Neuron (in vitro differentiated cells): ENCODE results near the gene CTNNA1.

Experiments used
- H2AFZ ChIP-seq: one replicate; pipeline ENCODE4 v1.6.1; 2013; ENCODE audit warnings: low read depth, mild to moderate bottlenecking, inconsistent platforms, low read length, moderate library complexity
- H3K27me3 ChIP-seq: one replicate; pipeline ENCODE4 v1.6.1; 2013; ENCODE audit warnings: low read length; ENCODE audit not compliant: insufficient read depth
- H3K36me3 ChIP-seq: one replicate; pipeline ENCODE4 v1.6.1; 2013; ENCODE audit warnings: low read length; ENCODE audit not compliant: insufficient read depth
- H3K4me1 ChIP-seq: one replicate; pipeline ENCODE4 v1.6.1; 2013; ENCODE audit warnings: low read length; ENCODE audit not compliant: insufficient read depth
- H3K4me3 ChIP-seq: 2 replicates; pipeline ENCODE4 v1.5.1; 2013; ENCODE audit warnings: mild to moderate bottlenecking, low read length, moderate library complexity
- H3K9me3 ChIP-seq: one replicate; pipeline ENCODE4 v1.6.1; 2013; ENCODE audit warnings: low read length

CTNNA1 gene

DNA sequence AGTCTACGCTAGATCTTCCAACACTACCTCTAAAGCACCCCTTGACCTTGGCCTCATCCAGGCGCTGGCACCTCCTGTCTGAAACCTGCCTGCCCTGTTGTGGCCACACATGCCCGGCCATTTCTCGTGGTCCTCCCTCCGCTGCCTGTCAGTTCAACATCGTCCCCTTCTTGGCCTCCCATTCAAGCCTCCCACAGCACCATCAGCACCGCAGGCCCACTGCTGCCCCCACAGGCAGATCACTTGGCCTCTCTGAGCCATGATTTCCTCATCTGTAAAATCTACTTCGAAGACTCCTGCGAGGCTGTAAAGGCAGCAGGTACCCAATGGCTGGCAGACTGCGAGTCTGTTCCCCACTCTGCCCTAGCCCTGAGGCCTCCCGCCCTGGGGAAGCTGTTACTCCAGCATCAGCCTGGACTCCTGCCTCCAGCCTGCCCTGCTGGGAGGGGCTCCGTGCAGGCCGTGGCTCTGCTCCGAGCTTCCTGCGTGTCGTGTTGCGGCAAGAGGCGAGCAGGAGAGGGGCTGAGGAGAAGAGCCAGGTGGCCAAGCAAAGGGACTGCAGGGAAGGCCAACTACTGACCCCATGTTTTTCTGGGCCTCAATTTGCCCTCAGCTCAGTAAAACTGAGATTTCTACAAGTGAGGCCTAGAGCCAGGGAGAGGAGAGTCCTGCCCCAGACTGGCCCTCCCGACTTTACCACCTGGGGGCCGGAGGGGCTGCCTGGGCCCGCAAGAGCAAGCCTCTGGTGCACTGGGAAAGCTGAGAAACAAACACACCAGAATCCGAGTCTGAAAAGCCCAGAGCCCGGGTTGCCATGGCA is 192.4 kb downstream of the CTNNA1 start:
- Histone ChIP-seq H3K27me3 (no peaks in the 10 kb centered on the region), H3K4me3 (peak overlapping the region; percentile 4), H3K9me3 (no peaks in the 10 kb centered on the region), H3K4me1 (peaks cover 53% of the 10 kb centered on the region), H3K36me3 (no peaks in the 10 kb centered on the region), H2AFZ (no peak overlapping the region)

- Histone ChIP-seq H3K9me3 (no peaks in the 10 kb centered on the region), H3K4me1 (peaks cover 53% of the 10 kb centered on the region), H3K27me3 (no peaks in the 10 kb centered on the region), H2AFZ (no peak overlapping the region), H3K36me3 (no peaks in the 10 kb centered on the region), H3K4me3 (no peak overlapping the region)
These were observed 193.0 kb downstream of the CTNNA1 start for GRCh38 chr5:138946241-138946623.

- Histone ChIP-seq H2AFZ (no peak overlapping the region), H3K4me3 (no peak overlapping the region), H3K4me1 (peaks cover 55% of the 10 kb centered on the region), H3K27me3 (no peaks in the 10 kb centered on the region), H3K36me3 (no peaks in the 10 kb centered on the region), H3K9me3 (no peaks in the 10 kb centered on the region)
These were observed 193.8 kb downstream of the CTNNA1 start for GRCh38 chr5:138946831-138947560.

DNA sequence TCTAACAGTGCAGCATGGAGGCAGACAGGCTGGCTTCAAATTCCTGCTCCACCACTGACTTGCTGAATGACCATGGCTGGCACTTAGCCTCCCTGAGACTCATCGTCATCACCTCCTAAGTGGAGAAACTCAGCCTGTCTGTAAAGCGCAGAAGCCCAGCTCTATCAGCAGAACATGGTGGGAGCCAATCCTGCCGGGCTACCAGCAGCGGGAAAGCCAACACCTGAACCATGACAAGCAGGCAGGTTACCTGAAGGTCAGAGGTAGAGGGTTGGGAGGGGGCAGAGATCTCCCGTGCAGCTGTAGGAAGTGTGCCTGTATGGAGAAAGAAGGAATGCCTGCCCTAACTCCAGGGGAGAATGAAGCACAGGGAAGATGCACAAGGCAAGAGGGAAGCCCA is 194.6 kb downstream of the CTNNA1 start:
- H3K4me1 ChIP-seq: peaks cover 62% of the 10 kb centered on the region
- no peaks in the 10 kb centered on the region for H3K9me3 ChIP-seq
- H3K4me3 ChIP-seq: no peak overlapping the region
- no peaks in the 10 kb centered on the region for H3K36me3 ChIP-seq
- H3K27me3 ChIP-seq: no peaks in the 10 kb centered on the region
- H2AFZ ChIP-seq: no peak overlapping the region

DNA sequence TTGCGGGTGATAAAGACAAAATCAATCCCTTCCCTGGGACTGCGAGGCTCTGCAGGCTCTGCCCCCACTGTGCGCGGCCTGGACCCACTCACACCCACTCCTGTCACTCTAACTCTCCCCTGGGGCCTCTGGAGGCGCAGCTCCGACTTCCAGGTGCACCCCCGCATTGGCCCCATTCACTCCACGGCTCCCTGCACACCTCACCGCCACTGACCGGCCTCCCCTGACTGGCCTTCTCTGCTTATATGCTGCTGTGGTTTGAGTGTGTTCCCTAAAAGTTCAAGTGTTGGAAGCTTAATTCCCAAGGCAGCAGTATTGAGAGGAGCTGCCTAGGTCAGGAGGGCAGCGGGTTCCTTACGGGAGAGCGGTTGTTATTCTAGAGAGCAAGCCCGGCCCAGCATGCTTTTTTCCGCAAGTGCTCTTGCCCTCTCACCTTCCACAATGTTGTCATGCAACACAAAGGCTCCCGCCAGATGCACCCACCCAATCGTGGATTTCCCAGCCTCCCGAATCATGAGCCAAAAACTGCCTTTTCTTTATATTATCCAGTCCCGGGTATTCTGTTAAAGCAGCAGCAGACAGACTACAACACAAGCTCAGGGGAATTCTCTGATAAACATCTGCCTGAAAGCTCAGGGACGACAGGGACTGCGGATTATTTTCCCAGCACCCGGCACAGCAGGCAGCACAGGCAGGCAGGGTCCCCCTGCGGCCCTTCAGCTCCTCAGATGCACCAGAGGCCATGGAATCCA is 195.4 kb downstream of the CTNNA1 start:
- H3K9me3 ChIP-seq: no peaks in the 10 kb centered on the region
- peaks cover 68% of the 10 kb centered on the region for H3K4me1 ChIP-seq
- H3K4me3 ChIP-seq: no peak overlapping the region
- H2AFZ ChIP-seq: no peak overlapping the region
- no peaks in the 10 kb centered on the region for H3K27me3 ChIP-seq
- H3K36me3 ChIP-seq: no peaks in the 10 kb centered on the region

DNA sequence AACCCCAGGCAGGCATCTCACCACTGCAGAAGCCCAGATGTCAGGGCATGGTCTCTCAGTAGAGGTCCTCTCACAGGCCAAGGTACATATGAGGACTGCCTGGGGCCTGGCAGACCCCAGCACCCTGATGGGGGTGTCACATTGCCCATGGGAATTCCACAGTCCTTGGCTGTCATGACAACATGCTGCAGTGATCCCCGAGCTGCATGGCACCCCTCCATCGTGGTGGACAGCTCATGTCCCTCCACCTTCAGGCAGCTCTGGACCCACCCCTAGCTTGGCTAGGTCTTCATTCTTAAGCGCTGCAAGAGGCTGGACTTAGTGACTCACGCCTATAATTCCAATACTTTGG is 196.0 kb downstream of the CTNNA1 start:
- H2AFZ ChIP-seq: no peak overlapping the region
- no peaks in the 10 kb centered on the region for H3K36me3 ChIP-seq
- H3K9me3 ChIP-seq: no peaks in the 10 kb centered on the region
- no peaks in the 10 kb centered on the region for H3K27me3 ChIP-seq
- H3K4me3 ChIP-seq: no peak overlapping the region
- peaks cover 70% of the 10 kb centered on the region for H3K4me1 ChIP-seq

DNA sequence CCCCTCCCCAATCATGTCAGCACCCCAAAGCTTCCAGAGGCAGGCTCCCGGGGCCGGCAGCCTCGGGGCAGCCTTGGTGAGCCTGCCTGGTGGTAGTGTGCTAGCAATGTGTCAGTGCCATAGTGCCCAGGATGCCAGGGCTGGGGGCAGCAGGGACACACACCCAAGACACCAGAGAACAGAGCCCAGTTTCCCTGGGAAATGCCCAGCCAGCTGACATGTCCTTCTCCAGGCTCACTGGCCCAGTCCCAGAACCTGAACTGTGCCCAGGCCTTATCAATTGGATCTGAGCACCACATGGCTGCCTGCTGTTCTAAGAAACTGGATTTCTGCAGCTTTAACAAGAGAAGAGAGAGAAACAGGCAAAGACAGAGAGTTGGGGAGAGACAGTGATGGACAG is 196.8 kb downstream of the CTNNA1 start:
- Histone ChIP-seq H3K27me3 (no peaks in the 10 kb centered on the region), H2AFZ (no peak overlapping the region), H3K9me3 (no peaks in the 10 kb centered on the region), H3K36me3 (no peaks in the 10 kb centered on the region), H3K4me1 (peaks cover 72% of the 10 kb centered on the region), H3K4me3 (no peak overlapping the region)

- Histone ChIP-seq H3K4me1 (peaks cover 73% of the 10 kb centered on the region), H3K4me3 (no peak overlapping the region), H3K36me3 (no peaks in the 10 kb centered on the region), H3K27me3 (no peaks in the 10 kb centered on the region), H2AFZ (no peak overlapping the region), H3K9me3 (no peaks in the 10 kb centered on the region)
These were observed 197.3 kb downstream of the CTNNA1 start for GRCh38 chr5:138950421-138951031.

DNA sequence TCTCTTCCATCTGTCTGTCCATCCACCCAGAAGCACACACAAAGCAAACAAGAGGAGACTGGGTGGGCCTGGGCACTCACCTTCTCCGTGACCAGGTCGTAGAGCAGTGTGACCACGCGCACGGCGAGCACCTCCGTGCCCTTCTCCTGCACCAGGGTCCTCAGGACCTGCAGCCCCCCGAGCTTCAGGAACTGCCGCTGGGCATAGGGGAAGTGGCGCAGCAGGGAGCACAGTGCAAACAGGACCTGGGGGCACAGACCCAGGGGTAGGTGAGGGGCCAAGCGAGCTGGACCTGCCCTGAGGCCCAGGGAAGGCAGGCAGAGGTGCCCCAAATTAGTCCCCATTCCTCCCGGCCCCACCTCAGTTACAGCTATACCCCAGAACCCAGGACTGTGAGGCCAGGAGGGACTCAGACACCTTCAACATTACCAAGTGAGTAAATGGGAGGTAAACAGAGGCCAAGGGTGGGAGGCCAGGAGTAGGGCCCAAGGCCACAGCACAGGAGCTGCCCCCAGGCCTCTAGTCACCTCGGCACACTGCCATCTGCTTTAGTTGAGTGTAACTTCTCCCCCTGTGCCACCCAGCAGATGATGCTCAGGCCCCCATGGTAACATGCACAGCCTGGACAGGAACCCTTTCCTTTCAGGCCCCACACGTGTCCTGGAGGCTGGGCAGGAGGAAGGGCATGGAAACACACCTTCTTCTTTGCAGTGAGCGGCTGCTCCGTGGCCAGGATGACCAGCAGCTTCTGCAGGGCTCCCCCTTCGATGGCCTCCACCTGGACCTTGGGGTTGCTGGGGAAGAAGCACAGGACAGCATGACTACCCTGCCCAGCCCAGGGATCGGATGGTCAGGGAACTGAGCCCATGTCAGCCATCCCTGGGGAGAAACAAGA is 198.1 kb downstream of the CTNNA1 start:
- no peaks in the 10 kb centered on the region for H3K9me3 ChIP-seq
- peaks cover 70% of the 10 kb centered on the region for H3K4me1 ChIP-seq
- no peaks in the 10 kb centered on the region for H3K36me3 ChIP-seq

GRCh38 chr5:138951986-138952735 is 198.9 kb downstream of the CTNNA1 start:
- no peaks in the 10 kb centered on the region for H3K9me3 ChIP-seq
- no peak overlapping the region for H2AFZ ChIP-seq
- H3K36me3 ChIP-seq: no peaks in the 10 kb centered on the region
- no peak overlapping the region for H3K4me3 ChIP-seq
- H3K27me3 ChIP-seq: no peaks in the 10 kb centered on the region
- peaks cover 61% of the 10 kb centered on the region for H3K4me1 ChIP-seq

More for the DNA sequence above, 198.1 kb downstream of the CTNNA1 start:
- Histone ChIP-seq H3K4me3 (no peak overlapping the region), H2AFZ (no peak overlapping the region), H3K27me3 (no peaks in the 10 kb centered on the region)

- no peaks in the 10 kb centered on the region for H3K27me3 ChIP-seq
- H3K9me3 ChIP-seq: no peaks in the 10 kb centered on the region
- peaks cover 57% of the 10 kb centered on the region for H3K4me1 ChIP-seq
- H2AFZ ChIP-seq: no peak overlapping the region
- no peak overlapping the region for H3K4me3 ChIP-seq
- no peaks in the 10 kb centered on the region for H3K36me3 ChIP-seq
These were observed 199.7 kb downstream of the CTNNA1 start for GRCh38 chr5:138952962-138953361.
